ENCODE data around the gene IMPDH2.

The IMPDH2 gene

DNA sequence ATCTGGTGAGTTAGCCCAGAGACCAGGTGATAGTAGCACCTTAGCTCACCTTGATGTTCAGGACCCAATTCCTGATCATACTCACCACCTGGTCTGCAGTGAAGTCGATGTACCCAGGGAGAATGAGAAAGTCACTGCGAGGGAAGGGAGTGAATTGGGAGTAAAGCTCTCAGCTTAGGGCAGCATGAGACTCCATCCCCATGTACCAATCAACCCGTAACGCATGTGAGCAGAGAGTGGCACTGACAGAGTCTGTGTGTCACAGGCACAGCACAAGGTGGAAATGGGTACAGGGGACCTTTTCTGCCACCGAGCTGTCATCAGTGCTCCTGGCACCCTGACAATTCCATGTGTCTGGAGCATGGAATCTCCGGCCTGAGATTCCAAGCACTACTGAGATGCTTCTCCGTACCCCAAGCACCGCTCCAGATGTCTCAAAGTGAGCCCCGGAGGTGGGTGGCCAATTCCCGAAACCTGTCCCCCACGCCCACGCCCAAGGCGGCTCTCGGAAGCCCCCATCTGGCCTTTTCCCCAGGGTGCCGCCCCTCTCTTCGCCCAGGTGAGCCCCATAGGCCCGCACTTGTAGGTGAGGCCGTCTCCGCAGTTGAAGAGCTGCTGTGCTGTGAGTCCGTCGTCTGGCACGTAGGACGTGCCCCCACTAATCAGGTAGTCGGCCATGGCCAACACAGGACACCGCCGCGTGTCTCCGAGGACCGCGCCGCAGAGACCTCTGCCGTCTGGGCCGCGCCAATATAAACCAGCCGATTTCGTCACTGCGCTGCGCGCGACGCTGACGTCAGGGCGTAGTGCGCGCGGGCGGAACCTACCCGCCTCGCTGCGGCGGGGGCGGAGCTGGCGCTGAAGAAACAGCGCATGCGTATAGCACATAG is at the start of gene IMPDH2:
TSS of gene IMPDH2 (minus strand) at position 726 of the 890 bp plus-strand sequence. CDS start at position 678, 48 bp downstream.
- peak; percentile 93 for DNase-seq (ENCODE audit: low spot score)

GRCh38 chr3:49076646-49077045 is 47.4 kb upstream of the IMPDH2 start:
- no peak for DNase-seq (ENCODE audit: low spot score)

GRCh38 chr3:49076116-49076515 is 46.9 kb upstream of the IMPDH2 start:
- no peak for DNase-seq (ENCODE audit: low spot score)

DNA sequence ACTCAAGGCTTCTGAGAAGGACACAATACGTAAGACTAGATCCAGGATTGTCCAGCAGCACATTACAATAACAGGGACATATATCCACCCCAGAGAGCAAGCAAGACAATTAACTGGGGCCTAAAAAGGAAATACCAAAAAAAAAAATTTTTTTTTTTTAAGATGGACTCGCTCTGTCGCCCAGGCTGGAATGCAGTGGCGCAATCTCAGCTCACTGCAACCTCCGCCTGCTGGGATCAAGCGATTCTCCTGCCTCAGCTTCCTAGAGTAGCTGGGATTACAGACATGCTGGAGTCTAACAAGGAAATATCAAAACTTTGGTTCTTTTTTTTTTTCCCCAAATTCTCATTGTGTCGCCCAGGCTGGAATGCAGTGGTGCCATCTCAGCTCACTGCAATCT is 28.8 kb upstream of the IMPDH2 start:
- DNase-seq (ENCODE audit: low spot score) = no peak

GRCh38 chr3:49057268-49057667 is 28.1 kb upstream of the IMPDH2 start:
- DNase-seq (ENCODE audit: low spot score) = no peak

GRCh38 chr3:49054344-49054862 is 25.2 kb upstream of the IMPDH2 start:
- DNase-seq (ENCODE audit: low spot score) = no peak

DNA sequence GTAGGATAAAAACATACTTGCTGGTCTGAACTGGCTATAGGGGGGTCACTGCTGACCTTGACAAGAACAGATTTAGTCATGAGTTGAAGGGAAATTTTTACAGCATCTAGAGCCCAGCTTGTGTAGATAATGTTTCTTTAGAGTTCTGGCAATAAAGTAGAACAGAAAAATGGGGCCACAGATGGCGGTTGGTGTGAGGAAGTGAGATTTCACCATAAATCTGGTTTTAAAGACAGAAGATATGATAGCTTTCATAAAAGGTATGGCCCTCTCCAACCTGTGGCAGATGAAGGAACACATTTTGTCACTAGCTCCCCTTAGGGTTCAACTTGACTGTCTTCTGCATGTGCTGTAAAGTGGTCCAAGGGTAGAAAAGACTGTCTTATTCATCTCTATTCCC is 24.3 kb upstream of the IMPDH2 start:
- no peak for DNase-seq (ENCODE audit: low spot score)

DNA sequence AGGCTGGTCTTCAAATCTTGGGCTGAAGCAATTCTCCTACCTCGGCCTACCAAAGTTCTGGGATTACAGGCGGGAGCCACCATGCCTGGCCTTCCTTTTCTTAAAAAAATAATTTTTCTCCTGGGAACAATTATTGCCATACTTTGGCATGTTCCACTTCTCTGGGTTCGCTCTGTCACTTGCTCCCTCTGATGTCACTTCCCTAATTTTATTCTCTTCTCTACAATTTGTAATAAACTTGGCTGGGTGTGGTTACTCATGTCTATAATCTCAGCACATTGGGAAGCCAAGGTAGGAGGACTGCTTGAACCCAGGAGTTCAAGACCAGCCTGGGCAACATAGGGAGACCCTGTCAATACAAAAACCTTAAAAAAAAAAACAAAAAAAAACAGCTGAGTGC is 6.1 kb upstream of the IMPDH2 start:
- DNase-seq (ENCODE audit: low spot score) = no peak

- no peak for DNase-seq (ENCODE audit: low spot score)
Observed at GRCh38 chr3:49034650-49035049, 5.5 kb upstream of the IMPDH2 start.

- DNase-seq (ENCODE audit: low spot score) = no peak
Observed at GRCh38 chr3:49032646-49033304, 3.6 kb upstream of the IMPDH2 start.

DNA sequence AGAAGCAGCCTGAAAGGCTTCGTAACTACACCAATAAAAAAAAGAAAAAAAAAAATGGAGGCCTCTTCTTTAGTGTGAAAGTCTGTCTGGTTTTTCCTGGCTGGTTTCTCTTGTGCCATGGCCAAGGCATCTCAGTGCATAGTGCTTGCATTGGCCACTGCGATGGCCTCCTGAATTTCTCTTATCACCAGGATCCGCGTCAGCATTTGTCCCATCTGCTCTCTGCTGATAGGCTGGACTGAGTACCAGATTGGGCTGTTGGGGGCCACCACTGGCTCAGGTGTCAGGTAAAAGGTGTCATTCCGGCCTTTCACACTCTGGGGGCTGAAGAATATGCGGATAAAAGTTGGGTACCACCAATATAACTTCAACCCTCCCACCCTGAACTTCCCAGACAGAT is 1.1 kb upstream of the IMPDH2 start:
- no peak for DNase-seq (ENCODE audit: low spot score)

- no peak for DNase-seq (ENCODE audit: low spot score)
Observed at GRCh38 chr3:49029563-49029884, 326 bp upstream of the IMPDH2 start.

DNA sequence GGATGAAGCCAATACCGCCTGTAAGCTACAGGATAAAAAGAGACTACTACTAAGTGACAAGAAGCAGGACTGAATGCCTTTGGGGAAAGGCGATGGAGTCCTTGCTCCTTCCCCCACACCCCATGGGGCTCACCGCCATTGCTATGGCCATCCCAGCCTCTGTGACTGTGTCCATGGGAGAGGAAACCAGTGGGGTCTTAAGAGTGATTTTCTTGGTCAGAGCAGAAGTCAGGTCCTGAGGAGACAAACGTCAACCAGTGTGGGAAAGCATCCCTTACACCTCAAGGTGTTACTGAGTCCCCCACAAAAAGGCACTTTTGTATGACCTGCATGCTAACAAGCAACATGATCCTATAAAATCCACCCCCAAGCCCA is 913 bp downstream of the IMPDH2 start:
- DNase-seq (ENCODE audit: low spot score) = no peak

DNA sequence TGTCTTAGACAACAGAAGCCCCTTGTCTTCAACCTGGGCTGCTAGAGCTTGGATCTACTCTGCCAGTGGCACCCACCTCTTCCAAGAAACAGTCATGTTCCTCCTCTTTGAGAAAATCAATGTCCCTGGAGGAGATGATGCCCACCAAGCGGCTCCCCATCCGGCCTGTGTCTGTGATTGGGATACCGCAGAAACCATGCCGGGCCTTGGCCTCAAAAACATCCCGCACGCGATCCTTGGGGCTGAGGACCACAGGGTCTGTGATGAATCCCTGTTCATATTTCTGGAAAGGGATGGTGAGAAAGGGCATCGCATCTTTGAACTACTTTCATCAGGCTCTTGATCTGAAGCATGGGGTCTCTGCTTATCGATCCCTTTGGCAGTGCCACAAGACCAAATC is 1.6 kb downstream of the IMPDH2 start:
- no peak for DNase-seq (ENCODE audit: low spot score)

DNA sequence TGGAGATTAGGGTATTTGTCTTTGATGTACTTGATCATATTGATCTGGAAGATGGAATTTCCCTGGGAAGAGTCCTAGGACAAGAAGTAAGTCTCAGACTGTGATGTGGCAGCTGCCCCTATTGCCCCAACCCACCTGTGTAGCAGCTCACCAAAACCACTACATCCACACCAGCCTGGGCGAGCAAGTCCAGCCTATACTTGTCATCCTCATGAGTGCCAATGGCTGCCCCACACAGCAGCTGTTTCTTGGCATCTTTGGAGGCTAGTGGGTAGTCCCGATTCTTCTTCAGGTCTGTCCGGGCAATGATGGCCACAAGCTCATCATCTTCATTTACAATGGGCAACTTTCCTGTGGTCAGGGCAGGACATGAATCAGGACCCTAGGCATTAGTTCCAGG is 2.7 kb downstream of the IMPDH2 start:
- DNase-seq (ENCODE audit: low spot score) = no peak

GRCh38 chr3:49025793-49026520 is 3.2 kb downstream of the IMPDH2 start:
- DNase-seq (ENCODE audit: low spot score) = no peak

GRCh38 chr3:49025005-49025792 is 4.0 kb downstream of the IMPDH2 start:
- DNase-seq (ENCODE audit: low spot score) = no peak

GRCh38 chr3:49024449-49024848 is 4.7 kb downstream of the IMPDH2 start:
- no peak for DNase-seq (ENCODE audit: low spot score)

- DNase-seq (ENCODE audit: low spot score) = no peak
Observed at GRCh38 chr3:49023775-49024174, 5.4 kb downstream of the IMPDH2 start.

- no peak for DNase-seq (ENCODE audit: low spot score)
Observed at GRCh38 chr3:49022688-49023171, 6.5 kb downstream of the IMPDH2 start.

DNA sequence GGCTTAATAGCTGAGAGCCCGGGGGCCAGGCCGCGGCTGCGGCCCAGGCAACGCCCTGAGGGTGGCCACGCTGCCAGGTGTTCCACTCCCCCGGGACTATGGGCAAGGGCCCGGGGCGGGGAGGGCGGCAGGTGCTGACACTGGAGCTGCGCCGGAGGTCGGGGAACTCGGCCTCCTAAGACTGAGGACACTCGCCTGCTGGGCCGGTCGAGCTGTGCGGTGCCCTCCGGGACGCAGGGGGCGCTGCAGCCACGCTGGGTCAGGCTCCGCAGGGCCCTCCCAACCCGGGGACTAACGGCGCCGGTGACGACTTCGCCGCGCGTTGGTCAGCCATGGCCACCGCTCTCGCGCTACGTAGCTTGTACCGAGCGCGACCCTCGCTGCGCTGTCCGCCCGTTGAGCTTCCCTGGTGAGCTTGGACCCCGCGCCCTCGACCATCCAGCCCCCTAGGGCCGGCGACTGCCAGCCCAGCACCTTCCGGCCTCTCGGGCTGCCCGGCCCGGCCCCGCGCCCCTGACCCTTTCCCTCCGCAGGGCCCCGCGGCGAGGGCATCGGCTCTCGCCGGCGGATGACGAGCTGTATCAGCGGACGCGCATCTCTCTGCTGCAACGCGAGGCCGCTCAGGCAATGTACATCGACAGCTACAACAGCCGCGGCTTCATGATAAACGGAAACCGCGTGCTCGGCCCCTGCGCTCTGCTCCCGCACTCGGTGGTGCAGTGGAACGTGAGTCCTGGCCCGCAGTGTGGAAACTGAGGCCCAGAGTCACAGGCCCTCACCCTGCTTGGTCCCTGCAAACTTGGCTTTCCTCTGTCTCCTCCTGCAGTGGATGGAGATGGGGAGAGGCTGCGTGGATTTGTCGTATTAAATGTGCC is 7.1 kb downstream of the IMPDH2 start, which contains the start of gene NDUFAF3:
TSS of gene NDUFAF3 (plus strand) at position 309 of the 875 bp plus-strand sequence. CDS start at position 333, 24 bp downstream.
- DNase-seq (ENCODE audit: low spot score) = peak; percentile 79
